Stimulated activated CD4-positive, alpha-beta T cell treated with anti-CD3 and anti-CD28 coated beads, Interleukin-4, amount 100 ng/mL, for 24 hours (primary cell): ENCODE results near the gene SLC38A11.

Source experiments
- DNase-seq: peaks from one replicate; pipeline ENCODE4 v3.0.0-alpha.2; 2020

Gene SLC38A11

DNA sequence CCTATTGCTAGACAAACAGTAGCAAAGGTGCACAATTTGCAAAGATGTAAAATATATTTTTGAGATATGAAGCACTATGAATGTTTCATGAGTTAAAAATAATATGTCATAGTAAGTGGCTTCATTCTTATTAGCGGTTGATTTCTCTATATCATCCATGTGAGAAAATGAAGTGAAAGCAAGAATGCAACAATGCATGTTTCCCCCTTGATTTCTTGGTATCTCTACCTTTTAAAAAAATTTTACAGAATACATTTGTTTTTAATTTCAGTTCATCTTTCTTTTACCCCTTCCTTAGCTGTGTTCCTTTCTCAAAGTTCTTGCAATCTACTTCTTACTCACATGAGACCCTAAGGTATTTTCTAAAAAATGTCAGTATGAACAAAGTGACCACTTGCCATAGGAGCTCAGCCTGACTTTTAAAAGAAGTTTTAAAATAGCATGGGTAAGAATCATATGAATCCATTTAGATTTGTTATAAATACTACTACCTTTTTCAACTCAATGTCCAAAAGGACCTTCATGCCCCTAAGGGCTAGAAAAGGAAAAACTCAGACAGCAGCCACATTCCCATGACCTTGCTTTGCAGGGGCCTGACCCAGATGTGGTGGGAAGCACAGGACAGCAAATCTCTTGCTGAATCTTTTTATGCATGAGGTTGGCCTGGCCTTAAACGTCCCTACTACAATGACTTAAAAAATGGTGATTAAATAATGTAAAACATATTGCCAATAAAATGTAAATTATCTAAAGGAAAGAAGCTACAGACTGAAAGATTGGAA is 14.8 kb upstream of the SLC38A11 start:
- no peak for DNase-seq

DNA sequence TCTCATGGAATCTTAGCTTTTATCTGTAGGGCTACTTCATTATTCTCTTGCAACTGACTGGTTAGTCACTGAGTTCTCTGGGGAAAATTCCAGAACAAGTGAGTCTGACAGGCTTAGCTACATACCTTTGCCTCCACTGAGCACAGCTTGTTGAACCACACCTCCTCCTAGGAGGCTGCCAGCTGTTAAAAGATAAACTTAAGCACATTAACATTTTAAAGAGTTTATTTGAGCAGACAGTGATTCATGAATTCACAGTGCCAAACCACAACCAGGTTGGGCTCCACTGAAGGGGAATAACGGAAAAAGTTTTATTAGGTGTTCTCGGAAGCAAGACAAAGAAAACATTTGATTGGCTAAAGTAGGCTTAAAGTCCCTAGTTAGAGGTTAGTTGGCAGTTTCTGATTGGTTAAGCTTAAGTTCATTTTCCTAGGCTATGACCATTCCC is 12.5 kb upstream of the SLC38A11 start:
- DNase-seq, result no peak

DNA sequence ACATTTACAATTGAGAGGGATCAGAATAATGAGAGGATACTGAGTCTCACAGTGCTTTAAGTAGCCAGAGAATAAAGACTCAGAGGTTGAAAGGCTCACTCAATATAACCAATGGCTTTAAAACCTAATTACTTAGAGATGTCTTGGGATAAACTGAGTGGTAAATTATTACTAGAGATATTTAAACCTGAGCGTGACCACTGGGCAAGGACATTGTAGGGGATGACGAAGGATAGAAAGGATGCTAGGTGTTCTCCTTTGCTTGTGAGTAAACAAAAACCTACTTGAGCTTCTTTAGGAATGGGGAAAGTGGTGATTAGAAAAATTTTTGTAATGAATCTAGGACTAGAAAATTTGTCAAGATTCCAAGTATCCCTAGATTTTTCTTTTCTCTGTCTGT is 12.0 kb upstream of the SLC38A11 start:
- DNase-seq, result no peak

DNA sequence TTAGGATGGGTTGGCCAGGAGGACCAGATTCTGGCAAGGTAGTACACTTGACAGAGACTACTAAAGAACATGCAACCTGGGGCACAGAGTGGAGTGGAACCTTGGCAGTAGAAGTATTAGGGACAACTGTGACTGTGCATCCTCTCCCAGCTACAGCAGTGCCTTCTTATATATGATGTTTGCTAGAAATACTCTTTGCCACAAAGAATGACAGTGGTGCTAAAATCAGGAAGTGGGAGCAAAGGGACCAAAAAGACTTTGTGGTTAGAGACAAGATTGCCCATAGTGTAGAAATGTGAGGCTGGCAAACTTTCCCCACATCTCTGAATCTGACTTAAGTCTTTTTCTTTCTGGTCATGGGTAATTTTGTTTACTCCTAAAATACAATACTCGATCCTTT is 9.4 kb upstream of the SLC38A11 start:
- no peak for DNase-seq

DNA sequence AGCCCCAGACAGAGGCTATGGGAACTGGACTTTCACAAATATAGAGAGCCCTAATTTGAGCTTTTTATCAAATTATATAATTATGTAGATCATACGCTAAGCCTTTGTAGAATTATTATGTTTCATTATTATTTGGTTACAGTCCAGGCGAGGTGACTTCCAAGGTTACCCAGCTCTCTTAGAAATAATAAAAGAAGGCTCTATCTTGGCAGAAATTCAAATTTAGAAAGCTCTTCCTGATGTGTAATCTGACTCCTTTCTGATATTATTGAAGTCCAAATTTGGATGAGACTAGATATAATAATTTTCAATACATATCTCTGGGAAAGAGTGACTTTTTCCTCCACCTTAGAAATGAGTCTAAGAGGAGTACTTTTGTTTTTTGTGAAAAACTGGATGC is 4.8 kb upstream of the SLC38A11 start:
- no peak for DNase-seq

DNA sequence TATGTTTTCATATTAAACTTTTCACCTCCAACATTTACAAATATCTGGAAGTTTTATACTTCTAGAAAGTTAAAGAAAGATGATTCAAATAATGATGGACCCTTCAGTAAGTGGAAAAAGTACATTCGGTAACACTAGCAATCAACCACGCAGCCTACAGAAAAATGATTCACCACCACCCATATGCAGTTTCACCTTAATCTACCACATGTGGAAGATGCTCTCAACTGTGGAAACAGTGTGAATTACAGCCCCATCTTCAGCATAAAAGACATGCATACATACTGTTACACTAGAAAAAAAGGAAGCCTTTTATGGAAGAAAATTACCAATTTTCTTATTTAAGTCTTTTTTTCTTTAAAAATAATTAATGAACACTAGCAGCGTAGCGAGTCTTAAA is 1.1 kb downstream of the SLC38A11 start:
- no peak for DNase-seq

DNA sequence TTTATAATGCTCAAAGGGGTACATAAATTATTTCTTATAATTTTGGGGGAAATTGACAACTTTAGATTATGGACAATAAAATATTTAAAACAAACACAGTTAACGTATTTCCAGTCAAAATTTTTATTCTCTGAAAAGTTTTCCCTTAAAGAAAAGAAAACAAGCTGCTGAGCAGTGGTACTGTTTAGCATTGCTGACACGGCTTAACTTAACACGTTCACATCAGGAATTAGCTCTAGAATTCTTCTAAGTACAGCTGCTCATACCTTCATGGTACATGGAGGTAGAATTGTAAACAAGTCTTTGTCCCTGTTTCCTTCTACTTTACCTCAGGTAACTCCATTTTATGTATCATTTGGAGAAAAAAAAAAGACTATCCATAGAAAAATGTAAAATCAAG is 2.0 kb downstream of the SLC38A11 start:
- DNase-seq, result no peak

DNA sequence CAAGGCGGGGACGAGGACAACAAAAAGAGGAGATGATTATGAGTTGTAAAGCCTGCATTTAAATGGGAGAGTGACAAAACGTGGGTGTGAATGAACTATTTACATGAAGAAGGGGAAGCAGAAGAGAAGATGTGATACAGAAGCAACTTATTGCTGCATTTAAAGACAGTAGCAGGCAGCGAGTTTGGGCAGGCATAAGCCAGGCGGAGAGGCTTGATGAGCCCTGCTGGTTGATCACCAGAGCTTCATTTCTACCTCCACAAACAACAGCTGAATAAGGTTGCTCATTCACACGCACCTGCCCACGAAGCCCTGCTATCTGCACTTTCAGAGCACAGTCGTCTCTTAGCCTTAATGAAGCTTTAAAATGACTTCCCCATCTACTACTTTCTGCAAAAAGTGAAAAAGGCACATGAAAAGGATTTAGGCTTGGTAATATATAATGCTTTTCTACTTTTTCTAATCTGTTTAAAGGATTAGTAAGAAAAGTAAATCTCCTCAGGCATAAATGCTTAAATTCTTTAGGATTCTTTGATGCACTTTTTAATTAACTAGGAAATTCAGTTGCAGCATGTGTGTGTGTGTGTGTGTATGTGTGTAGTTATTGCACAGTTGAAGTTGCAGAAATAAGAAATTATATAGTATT is 3.1 kb downstream of the SLC38A11 start:
- no peak for DNase-seq

DNA sequence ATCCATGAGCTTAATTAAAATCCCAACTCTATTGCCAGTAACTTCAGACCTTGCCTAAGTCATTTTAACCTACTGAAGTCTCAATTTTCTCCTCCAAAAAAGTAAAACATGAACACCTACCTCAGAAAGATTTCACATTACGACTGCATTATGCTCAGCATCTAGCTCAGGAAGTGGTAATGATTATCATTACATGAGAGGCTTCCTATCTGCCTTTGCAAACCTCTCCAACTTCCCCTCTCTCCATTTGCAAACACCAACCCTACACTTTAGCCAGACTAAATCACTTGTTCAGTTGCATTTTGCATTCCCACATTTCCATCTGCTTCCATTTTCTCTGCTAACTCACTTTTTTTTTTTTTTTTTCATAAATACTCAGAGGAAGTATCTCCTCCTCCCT is 6.8 kb downstream of the SLC38A11 start:
- no peak for DNase-seq

DNA sequence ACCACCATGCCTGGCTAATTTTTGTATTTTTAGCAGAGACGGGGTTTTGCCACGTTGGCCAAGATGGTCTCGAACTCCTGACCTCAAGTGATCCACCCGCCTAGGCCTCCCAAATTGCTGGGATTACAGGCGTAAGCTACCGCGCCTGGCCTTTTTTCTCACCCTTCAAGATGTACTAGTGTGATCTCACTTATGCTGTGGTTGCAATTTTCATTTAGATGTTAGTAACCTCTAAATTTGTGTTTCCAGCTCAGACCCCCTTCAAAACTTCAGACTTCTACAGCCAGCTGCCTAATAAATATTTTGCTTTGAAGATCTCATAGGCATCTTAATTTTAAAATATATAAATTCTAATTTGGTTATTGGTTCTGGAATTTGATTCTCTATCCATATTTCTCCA is 8.0 kb downstream of the SLC38A11 start:
- DNase-seq, result no peak

DNA sequence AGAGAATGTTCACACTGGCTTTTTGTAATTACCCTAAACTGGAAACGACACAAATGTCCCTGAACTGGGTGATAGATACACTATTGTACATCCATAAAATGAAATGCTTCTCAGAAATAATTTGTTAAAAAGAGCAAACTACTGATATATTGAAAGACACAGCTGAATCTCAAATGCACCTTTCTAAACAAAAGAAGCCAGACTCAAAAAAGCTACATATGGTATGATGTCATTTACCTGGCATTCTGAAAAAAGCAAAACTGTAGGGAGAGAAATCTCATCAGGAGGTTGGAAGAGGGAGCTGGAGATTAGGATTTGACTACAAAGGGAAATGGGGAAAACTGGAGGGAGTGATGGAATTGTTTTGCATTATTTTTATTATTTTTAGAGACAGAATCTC is 12.0 kb downstream of the SLC38A11 start:
- DNase-seq, result no peak

DNA sequence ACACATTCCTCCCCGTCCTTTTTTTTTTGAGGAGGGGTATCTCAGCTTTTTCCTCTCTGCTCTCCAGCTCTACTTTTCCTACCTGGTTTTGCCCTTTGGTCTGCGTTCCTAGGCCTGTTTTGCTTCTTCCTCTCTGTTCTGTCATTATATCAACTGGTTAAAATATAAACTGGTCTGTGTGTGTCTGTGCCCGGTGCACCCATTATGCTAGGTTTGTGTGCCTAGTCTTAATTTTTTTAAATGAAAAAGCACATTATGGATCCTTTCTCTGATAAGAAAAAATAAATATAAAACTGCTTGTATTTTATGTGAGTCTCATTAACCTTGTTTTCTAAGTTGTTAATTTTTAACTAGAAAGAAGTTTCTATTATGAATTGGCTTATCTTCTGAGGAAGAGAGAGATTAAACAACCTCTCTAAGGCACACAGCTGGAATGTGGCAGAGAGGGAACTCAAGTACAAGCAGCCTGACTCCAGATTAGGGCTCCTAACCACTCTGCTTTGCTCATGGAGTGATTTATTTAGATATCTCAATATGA is 17.4 kb downstream of the SLC38A11 start:
- DNase-seq, result no peak

DNA sequence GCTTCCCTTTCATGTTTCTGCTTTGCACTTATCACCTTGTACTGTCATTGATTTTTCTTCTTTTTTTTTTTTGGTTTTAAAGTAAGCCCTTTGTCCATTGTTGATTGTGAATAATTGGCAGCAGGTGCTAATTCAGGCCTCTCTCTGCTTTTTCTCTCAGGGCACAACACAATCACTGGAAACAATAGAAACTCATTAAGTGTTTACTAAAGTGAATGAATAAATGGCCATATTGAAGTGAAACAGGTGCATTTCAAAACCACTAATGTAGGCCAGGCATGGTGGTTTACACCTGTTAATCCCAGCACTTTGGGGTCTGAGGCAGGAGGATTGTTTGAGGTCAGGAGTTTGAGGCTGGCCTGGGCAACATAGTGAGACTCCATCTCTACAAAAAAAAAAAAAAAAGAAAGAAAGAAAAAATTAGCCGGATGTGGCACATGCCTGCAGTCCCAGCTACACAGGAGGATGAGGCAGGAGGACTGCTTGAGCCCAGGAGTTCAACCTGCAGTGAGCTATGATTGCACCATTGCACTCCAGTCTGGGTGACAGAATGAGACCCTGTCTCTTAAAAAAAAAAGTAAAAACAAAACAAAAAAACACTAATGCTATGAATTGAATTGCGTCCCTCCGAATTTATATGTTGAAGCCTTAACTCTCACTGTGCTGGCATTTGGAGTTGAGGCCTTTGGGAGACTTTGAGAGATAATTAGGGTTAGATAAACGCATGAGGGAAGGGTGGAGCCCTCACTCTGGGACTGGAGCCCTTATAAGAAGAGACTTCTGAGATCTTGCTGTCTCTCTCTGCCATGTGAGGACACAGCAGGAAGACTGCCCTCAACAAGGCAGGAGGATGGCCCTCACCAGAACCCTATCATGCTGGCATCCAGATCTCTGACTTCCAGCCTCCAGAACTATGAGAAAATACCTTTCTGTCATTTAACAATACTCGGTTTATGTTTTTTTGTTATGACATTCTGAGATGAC is 19.9 kb downstream of the SLC38A11 start:
- DNase-seq, result no peak

DNA sequence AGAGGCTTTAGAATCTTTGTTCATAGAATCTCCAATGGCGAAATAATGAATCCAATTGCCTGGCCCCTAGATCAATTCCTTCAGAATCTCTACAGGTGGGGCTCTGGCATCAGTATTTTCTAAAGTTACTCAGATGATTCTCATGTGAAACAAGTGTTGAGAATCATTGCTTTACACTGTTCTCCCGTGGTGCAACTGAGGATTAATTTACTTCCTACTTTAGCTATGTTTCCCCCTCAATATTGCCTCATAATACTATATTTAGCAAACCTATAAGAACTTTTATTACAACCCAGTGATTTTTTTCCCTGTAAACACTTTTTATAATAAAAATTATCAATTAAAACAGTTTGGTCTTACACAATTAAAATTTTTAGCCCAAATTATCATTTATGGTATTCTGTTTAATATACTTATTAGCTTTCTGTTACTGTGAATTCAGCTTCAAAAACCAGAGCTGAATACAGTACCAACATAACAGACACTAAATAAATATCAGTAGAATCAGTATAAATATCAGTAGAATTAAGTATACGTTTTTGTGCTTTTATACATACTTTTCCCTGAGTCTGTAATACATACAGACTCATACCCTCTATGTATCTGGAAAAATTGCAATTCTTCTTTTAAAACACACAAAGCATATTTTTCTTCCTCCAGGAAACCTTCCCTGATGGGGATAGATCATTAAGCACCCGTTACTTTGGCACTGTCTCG is 20.8 kb downstream of the SLC38A11 start:
- DNase-seq, result no peak

DNA sequence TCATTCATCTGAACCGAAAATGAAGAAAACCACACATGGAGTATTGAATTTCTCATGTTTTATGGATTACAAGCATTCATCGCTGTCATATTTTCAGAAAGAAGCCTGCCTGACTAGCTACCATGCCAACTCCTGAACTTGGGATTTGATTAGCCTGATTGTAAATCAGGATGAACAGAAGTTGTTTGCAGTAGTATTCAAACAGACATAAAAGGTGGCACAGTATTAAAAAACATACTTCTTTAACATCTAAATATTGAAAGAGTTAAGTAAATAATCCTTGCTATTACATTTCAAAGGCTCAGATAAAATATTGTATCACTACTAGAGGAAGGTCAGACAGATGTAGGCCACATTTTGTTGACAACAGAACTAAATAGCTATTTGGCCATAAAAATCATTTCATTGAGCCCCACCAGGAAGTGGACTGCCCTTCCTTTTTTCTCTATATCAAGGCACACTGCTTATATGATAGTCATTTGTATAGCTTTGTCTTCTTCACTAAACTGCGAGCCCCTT is 21.6 kb downstream of the SLC38A11 start:
- DNase-seq, result no peak

DNA sequence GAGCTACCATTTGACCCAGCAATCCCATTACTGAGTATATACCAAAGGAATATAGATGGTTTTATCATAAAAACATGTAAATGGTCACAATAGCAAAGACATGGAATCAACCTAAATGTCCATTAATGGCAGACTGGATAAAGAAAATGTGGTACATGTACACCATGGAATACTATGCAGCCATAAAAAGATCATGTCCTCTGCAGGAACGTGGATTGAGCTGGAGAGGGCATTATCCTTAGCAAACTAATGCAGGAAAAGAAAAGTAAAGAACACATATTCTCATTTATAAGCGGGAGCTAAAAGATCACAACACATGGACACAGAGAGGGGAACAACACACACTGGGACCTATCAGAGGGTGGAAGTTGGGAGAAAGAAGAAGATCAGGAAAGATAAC is 22.9 kb downstream of the SLC38A11 start:
- DNase-seq, result no peak

DNA sequence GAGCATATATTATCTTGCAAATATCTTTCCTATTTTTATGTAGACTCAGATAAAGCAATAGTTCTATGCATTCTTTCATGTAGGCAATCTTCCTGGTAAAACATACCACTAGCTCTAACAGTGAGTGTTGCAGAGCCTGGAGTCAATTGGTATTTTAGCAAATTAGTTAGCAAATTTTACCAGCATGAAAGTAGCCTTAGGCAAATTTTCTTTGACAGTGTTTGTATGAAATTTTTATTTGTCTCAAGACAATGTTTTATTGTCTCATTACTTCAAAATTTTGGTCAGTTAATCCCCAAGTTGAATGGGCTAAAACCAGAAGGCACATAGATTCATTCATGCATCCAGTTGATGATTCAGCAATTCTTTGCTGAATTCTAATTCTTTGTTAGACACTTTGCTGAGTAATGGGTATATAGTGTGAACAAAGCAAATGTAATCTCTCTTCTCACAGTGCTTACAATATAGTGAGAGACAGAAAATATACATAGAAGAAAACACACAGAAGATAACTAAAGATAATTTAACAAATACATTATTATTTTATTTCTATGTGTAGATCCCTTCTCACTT is 27.1 kb downstream of the SLC38A11 start:
- DNase-seq, result no peak

DNA sequence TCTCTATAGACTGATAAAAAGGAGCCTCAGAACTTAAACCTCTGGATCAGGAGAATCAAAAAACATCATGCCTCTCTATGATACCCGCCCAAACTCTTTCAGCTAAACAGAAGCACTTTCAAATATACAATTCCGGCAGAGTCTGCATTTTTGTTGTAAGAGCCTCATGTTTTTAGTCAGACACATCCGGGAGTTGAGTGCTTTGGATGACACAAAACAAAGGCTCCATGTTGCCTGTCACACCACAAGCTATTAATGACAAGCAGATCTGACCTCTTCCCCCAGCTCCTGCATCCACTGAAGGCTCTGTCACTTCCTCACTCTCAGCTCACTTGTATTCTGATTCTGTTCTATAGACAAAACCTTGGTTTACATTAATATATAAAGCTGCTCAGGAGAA is 33.2 kb downstream of the SLC38A11 start:
- no peak for DNase-seq

DNA sequence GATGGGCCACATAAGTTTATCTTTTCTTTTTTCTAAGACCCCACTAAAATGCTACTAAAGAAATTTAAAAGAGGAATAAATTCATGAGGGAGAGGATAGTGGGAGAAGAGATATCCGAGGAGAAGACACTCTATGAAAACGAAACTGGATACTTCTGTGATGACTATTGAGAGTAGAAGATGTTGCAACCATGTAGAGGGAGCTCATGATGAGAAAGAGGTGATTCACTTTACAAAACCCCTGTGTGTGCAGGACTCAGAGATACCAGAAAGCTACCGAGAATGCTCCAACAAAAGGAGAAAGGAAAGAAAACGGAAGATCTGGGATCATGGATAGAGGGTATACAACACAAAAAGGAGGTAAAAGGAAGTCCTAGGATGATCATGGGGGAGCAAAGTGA is 34.9 kb downstream of the SLC38A11 start:
- DNase-seq, result no peak

DNA sequence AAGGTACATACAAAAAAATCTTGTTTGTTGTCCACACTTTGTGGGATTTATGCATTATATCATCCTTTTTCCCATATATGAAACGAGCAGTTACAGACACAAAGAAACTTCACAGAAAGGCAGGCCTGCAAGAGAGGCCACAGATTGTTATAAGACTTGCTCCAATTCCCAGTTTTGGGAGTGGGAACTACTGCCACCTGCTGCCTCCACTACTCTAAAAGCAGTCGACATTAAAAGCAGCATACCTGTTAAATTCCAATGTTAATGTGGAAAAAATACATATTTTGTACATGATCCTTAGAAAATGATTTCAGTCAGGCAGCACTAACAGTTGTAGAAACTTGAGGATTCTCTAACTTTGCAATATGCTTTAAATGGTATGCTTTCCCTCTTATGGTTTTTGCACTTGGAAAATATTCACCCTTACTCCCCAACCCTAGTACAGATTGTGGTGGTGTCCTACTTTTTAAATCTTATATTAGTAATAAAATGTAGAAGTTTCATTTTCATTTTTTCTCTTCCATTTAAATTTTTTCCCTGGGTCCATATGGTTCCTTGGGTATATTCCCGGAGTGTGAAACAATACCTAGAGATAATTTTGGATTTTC is 37.9 kb downstream of the SLC38A11 start:
- DNase-seq, result no peak

DNA sequence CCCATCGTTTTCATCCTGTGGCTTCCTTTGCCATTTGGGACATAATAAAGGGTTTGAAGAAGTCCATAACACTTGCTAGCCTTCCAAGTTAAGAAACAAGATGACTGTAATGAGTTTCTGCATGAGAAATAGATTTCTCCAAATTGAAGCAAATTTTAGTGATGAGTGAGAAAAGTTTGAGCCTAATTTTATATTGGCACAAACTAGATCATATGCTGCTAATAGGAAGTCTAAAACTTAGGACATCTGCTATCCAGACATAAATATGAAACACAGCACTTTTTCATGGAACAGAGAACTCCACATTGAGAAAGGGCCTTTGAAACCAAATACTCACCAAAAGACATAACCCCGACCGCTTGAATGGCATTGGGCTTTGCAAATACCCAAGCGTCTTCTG is 39.8 kb downstream of the SLC38A11 start:
- no peak for DNase-seq
